ENCODE data around the gene FCN1. TPM values are rescaled to one million over a fixed set of nuclear protein-coding genes. Genes with fewer than 3 reads are reported as not detected.

FCN1 gene
- total RNA-seq, 2 donors from 2014 or later, result 0.63 to 2.1 TPM

DNA sequence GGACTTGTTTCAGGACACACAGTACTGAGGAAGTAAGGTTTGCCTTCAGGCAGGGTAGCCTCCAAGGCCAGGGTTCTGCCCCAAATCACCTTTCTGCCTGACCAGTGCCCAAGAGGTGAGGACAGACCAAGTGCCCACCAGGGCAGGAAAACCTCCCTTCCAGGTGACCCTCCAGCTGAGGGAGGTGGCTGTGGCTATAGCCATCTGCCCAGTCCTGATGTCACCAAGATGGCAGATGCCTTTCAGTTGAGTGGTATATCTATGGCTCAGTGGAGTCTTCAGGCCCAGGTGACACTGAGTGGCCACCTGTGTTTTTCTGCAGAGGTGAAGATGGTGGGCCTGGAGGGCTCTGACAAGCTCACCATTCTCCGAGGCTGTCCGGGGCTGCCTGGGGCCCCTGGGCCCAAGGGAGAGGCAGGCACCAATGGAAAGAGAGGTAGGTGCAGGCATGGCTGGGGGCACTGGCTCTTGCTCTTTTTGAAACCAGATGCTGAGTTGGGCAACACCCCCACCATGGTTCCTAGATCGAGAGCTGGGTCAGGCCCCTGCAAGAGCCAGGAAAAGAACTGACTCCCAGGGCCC is 35.4 kb downstream of the FCN1 start:
- no peak overlapping the region for H3K27ac ChIP-seq
- H3K36me3 ChIP-seq, result no peaks in the 10 kb centered on the region
- no peak overlapping the region for H3K4me3 ChIP-seq
- DNase-seq (ENCODE audit: low spot score), result no peak
- H3K27me3 ChIP-seq, result no peaks in the 10 kb centered on the region
- H3K4me1 ChIP-seq, result no peaks in the 10 kb centered on the region
- TF ChIP-seq, protein P1, sequence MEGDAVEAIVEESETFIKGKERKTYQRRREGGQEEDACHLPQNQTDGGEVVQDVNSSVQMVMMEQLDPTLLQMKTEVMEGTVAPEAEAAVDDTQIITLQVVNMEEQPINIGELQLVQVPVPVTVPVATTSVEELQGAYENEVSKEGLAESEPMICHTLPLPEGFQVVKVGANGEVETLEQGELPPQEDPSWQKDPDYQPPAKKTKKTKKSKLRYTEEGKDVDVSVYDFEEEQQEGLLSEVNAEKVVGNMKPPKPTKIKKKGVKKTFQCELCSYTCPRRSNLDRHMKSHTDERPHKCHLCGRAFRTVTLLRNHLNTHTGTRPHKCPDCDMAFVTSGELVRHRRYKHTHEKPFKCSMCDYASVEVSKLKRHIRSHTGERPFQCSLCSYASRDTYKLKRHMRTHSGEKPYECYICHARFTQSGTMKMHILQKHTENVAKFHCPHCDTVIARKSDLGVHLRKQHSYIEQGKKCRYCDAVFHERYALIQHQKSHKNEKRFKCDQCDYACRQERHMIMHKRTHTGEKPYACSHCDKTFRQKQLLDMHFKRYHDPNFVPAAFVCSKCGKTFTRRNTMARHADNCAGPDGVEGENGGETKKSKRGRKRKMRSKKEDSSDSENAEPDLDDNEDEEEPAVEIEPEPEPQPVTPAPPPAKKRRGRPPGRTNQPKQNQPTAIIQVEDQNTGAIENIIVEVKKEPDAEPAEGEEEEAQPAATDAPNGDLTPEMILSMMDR (IDR thresholded peaks at IDR 0.05), result no peak
- no peaks in the 10 kb centered on the region for H3K9me3 ChIP-seq

DNA sequence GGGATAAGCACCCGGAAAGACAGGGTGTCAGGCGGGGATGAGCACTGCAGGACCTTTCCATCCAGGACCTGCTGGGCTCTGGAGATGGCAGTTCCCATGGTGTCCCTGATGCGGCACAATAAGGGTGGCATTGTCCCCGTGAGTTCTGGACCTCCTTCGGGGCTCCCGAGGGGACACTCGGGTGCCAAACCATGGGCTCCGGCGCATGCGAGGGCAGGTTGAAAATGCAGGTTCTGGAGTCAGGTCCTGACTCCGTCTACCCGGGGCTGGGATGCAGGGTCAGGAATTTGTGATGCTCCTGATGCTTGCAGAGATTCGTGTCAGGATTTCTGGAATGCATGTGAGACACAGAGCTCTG is 36.4 kb downstream of the FCN1 start:
- H3K4me3 ChIP-seq, result no peak overlapping the region
- H3K27me3 ChIP-seq, result no peaks in the 10 kb centered on the region
- no peaks in the 10 kb centered on the region for H3K9me3 ChIP-seq
- no peaks in the 10 kb centered on the region for H3K4me1 ChIP-seq
- TF ChIP-seq, protein P1 (IDR thresholded peaks at IDR 0.05), result no peak
- H3K27ac ChIP-seq, result no peak overlapping the region
- no peaks in the 10 kb centered on the region for H3K36me3 ChIP-seq
- DNase-seq (ENCODE audit: low spot score), result no peak

DNA sequence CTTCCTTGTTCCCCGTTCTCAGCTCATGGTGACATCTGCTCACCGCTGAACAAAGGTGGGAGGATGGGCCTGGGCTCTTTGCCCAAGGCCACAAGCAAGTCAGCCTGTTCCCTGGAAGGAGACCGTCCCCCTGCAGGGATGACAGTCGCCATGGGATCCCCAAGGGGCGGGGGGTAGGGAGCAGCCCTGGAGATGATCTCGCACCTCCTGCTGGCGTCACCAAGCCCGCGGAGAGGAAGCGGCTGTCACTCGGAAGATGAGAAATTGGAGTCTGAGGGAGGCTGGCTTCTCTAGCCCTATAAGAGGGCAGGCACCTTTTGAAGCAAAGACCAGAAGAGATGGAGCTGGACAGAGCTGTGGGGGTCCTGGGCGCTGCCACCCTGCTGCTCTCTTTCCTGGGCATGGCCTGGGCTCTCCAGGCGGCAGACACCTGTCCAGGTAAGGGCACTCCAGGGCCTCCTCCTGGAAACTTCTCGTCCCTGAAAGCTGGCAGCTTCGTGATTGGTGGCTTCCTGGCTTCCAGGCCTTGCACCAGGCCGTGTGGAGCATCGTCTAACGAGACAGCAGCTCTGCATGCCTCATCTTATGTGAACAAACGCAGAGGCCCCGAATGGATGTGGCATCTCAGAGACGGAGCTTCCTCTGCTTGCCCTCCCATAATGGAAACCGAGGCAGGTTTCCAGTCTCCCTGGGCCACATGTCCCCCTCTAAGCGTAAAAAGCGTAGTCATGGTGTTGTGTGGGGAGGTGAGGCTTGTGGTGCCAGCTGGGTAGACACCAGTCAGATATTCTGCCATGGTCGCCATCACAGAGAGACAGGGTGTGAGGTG is 37.0 kb downstream of the FCN1 start, which contains the start of gene FCN2:
Gene FCN2 (plus strand): TSS at position 327 of the 829 bp plus-strand sequence. CDS start 12 bp downstream, at position 339.
- Histone ChIP-seq H3K4me1 (no peaks in the 10 kb centered on the region), H3K27ac (no peak within 1 kb of the TSS), H3K9me3 (no peaks in the 10 kb centered on the region), H3K4me3 (no peak within 1 kb of the TSS), H3K36me3 (no peaks in the 10 kb centered on the region), H3K27me3 (no peaks in the 10 kb centered on the region)
- TF ChIP-seq, protein P1 (IDR thresholded peaks at IDR 0.05), result no peak
- no peak for DNase-seq (ENCODE audit: low spot score)

DNA sequence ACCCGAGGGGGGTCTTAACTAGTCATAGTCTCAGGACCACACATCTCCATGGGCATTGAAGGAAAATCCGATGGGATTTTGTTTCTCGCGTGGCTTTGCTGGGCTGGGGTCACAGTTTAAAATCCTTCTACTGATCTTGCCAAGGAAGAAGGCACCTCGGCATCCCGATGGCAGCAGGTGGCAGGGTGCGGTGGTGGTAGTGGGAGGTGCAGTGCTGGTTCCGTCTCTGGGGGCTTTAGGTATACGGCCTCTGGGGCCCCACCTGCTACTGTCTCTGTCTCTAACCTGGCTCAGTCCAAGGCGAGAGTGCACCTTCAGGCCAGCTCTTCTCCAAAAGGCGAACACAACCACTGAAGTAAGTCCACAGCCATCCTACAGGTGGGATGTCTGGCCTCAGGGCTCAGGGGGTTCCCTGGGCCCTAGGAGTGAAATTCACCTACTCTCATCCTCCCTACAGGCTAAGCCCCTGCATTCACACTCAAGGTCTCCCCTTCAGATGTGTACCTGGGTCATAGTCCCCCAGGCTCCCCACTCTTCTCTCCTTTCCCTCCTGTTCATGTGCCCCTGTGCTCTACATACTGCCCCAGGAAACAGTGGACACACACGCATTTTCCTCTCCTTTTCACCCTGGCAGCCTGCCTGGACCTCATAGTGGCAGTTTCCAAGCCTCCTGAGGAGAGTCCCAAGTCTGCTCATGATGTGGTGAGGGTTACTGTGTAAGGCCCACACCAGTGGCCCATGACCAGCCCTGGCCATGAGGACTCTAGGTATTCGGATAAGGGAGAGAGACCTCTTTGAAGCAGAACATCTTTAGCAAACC is 37.8 kb downstream of the FCN1 start:
- H3K9me3 ChIP-seq, result no peaks in the 10 kb centered on the region
- no peak overlapping the region for H3K4me3 ChIP-seq
- H3K27me3 ChIP-seq, result no peaks in the 10 kb centered on the region
- TF ChIP-seq, protein P1 (IDR thresholded peaks at IDR 0.05), result no peak
- no peaks in the 10 kb centered on the region for H3K4me1 ChIP-seq
- DNase-seq (ENCODE audit: low spot score), result no peak
- no peaks in the 10 kb centered on the region for H3K36me3 ChIP-seq
- H3K27ac ChIP-seq, result no peak overlapping the region

DNA sequence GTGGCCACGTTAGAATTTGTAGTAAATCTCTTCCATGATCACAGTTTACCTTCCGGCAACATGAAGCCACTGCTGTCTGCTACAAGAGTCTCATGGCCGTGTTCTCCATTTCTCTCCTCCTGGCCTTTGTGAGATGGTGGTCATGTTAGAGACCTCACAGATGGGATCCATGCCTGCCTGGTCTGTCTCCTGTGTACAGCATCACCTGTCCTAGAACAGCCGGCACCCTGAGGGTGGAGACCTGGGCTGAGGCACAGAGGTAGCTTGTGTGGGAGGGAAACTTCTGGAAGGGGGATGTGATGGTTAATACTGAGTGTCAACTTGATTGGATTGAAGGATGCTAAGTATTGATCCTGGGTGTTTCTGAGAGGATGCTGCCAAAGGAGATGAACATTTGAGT is 40.2 kb downstream of the FCN1 start:
- Histone ChIP-seq H3K9me3 (no peaks in the 10 kb centered on the region), H3K4me3 (no peak overlapping the region), H3K4me1 (no peaks in the 10 kb centered on the region), H3K36me3 (no peaks in the 10 kb centered on the region), H3K27ac (no peak overlapping the region), H3K27me3 (no peaks in the 10 kb centered on the region)
- TF ChIP-seq, protein P1 (IDR thresholded peaks at IDR 0.05), result no peak
- no peak for DNase-seq (ENCODE audit: low spot score)
